ENCODE measurements around the gene GSTCD. TPM values are rescaled to one million over a fixed set of nuclear protein-coding genes. Genes with fewer than 3 reads are reported as not detected.

GSTCD gene
- total RNA-seq, 1 experiment from 2014 or later: 17.9 TPM

DNA sequence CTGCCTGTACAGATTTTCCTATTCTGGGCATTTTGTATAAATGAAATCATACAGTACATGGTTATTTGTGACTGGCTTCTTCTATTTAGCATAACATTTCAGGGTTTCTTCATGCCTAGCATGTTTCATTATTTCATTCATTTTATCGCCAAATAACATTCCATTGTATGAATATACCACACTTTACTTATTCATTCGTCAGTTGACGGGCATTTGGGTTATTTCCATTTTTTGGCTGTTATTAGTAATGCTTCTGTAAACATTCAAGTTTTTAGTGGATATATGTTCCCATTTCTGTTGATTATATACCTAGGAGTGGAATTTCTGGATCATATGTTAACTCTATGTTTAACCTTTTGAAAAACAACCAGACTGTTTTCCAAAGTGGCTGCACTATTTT is 47.6 kb upstream of the GSTCD start:
- peaks cover 5% of the 10 kb centered on the region; the same call in 1 of the 2 replicates for H3K27me3 Mint-ChIP-seq (ENCODE audit: low read depth)
- Histone ChIP-seq H3T11ph (ENCODE audit: low read length) (no peak overlapping the region), H2AK5ac (ENCODE audit: insufficient read length, low read length) (no peak overlapping the region), H3K23me2 (ENCODE audit: insufficient read length, low read depth, low read length, poor library complexity, severe bottlenecking) (no peaks in the 10 kb centered on the region), H3K18ac (ENCODE audit: insufficient read length, low read depth, low read length) (no peak overlapping the region), H2BK5ac (ENCODE audit: insufficient read length, low read length) (no peak overlapping the region), H2BK120ac (ENCODE audit: low read depth, low read length, poor library complexity, severe bottlenecking) (no peak overlapping the region), H3K4ac (ENCODE audit: low read depth, low read length) (no peak overlapping the region), H4K91ac (ENCODE audit: insufficient read length, low read depth, low read length) (no peak overlapping the region), H2BK12ac (ENCODE audit: insufficient read length, low read depth, low read length) (no peak overlapping the region), H3K14ac (ENCODE audit: insufficient read depth, low read length) (no peak overlapping the region), H4K5ac (ENCODE audit: insufficient read length, low read depth, low read length) (no peak overlapping the region), H3K27ac (ENCODE audit: insufficient read length, low read depth, low read length) (no peak overlapping the region), H3K4me2 (ENCODE audit: insufficient read depth, insufficient read length, low read length) (no peak overlapping the region), H2BK20ac (ENCODE audit: low read depth, low read length, poor library complexity, severe bottlenecking) (no peak overlapping the region), H4K8ac (replicated peaks; ENCODE audit: insufficient read length, low read depth, low read length) (no peak overlapping the region), H3K9me3 (ENCODE audit: control insufficient read depth, low read depth, low read length) (no peaks in the 10 kb centered on the region), H3K9ac (ENCODE audit: extremely low read depth, insufficient read length, low read length) (no peak overlapping the region), H3K56ac (ENCODE audit: insufficient read length, low read depth, low read length) (no peak overlapping the region), H2BK15ac (ENCODE audit: low read depth, low read length) (no peak overlapping the region), H3K27me3 (ENCODE audit: insufficient read depth, low read length) (no peaks in the 10 kb centered on the region), H3K4me1 (ENCODE audit: insufficient read depth, low read length) (no peaks in the 10 kb centered on the region), H4K20me1 (ENCODE audit: control insufficient read depth, insufficient read depth, insufficient read length) (no peaks in the 10 kb centered on the region), H3K79me2 (ENCODE audit: insufficient read depth, low read length) (no peaks in the 10 kb centered on the region), H3K79me1 (ENCODE audit: insufficient read depth, low read depth, low read length, poor library complexity, severe bottlenecking) (no peaks in the 10 kb centered on the region), H2AFZ (ENCODE audit: low read length) (no peak overlapping the region), H3K23ac (ENCODE audit: insufficient read length, low read depth, low read length) (no peak overlapping the region)
- no peak for DNase-seq
- no peak overlapping the region for H3K4me3 Mint-ChIP-seq
- H3K36me3 Mint-ChIP-seq (ENCODE audit: insufficient read depth in 1 of 3, low read depth in 3 of 3): no peaks in the 10 kb centered on the region
- H3K4me1 Mint-ChIP-seq: no peaks in the 10 kb centered on the region
- TF ChIP-seq, protein P1, sequence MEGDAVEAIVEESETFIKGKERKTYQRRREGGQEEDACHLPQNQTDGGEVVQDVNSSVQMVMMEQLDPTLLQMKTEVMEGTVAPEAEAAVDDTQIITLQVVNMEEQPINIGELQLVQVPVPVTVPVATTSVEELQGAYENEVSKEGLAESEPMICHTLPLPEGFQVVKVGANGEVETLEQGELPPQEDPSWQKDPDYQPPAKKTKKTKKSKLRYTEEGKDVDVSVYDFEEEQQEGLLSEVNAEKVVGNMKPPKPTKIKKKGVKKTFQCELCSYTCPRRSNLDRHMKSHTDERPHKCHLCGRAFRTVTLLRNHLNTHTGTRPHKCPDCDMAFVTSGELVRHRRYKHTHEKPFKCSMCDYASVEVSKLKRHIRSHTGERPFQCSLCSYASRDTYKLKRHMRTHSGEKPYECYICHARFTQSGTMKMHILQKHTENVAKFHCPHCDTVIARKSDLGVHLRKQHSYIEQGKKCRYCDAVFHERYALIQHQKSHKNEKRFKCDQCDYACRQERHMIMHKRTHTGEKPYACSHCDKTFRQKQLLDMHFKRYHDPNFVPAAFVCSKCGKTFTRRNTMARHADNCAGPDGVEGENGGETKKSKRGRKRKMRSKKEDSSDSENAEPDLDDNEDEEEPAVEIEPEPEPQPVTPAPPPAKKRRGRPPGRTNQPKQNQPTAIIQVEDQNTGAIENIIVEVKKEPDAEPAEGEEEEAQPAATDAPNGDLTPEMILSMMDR (conservative IDR thresholded peaks at IDR 0.05): no peak
- WGBS (ENCODE audit: extremely low coverage, insufficient read length, low lambda C conversion rate): no CpG with 5 or more reads among the region's 3 CpGs
- H3K27ac Mint-ChIP-seq: no peak overlapping the region
- no peaks in the 10 kb centered on the region for H3K9me3 Mint-ChIP-seq
